Stimulated activated CD4-positive, alpha-beta T cell treated with anti-CD3 and anti-CD28 coated beads, Interleukin-1b, Interleukin-23, amount 100 ng/mL, for 1 hour (primary cell): Measurements from ENCODE around the gene DDX24.

Experiments
- DNase-seq, 2 donors: peaks; one replicate each; pipeline ENCODE4 v3.0.0-alpha.2; 2020; ENCODE audit warnings: low read depth in 2 of 2

The DDX24 gene

DNA sequence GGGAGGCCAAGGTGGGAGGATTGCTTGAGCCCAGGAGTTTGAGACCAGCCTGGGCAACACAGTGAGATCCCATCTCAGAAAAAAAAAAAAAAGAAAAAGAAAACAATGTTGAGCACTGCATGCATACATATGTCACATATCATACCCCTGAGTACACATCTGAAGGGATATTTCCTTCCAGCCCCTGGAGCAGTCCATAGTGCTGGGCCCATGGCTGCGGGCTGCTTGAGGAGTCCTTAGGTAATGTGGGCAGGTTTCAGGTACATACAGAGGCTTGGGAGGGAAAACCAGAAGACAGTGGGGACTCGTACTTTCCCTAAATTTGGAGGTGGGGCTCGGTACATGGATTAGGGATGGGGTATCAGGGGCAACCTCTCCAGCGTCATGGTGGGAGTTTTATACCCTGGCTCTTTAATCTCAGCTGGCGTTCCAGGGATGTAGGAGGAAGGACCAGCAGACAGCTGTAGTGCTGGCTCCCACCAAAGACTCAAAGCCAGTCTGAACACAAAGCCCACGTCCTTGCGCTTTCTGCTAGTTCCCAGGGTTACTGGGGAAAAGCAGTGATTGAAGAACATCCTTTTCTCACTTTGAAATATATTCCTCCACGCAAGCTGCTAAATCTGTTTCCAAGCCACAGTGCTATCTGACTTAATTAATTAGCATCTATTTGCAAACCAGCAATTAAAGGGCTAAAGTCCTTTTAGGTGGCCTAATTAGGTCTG, 49.7 kb downstream of the DDX24 start:
- no peak for DNase-seq

DNA sequence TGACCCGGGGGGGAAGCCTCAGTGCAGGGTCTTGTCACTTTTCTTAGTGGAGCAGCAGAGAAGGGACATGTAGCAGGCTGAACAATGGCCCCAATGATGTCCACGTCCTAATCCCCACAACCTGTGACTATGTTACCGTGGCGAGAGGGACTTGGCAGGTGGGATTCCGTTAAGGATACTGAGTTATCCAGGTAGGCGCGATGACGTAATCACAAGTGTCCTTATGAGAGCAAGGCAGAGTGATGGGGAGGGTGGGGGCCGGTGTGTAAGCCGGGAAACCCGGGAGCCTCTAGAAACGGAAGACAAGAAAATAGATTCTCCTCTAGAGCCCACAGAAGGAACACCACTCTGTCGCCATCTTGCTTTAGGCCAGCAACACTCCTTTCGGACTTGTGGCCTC, 50.4 kb downstream of the DDX24 start:
- DNase-seq = no peak

DNA sequence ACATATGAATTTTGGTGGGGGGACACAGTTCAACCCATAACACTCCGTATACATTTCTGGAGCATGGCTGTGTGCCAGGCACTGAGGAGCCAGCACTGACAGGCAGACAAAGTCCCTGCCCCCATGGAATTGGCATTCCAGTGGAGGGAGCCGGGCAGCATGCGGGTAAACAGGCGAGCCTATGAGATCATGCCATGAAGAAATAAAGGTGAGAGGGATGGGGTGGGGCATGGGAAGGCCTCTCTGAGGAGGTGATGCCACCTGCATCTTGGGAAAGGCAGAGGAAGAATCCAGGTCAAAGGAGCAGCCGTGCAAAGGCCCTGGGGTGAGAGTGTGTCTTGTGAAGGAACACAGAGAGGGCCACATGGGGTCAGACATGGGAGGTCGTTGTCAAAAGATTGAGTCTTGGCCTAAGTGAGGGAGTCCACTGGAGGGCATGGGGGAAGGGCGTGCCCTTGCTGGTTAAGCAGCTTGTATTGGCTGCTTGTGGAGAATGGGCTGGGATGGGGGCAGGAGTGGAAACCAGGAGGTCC, 51.3 kb downstream of the DDX24 start:
- no peak for DNase-seq

DNA sequence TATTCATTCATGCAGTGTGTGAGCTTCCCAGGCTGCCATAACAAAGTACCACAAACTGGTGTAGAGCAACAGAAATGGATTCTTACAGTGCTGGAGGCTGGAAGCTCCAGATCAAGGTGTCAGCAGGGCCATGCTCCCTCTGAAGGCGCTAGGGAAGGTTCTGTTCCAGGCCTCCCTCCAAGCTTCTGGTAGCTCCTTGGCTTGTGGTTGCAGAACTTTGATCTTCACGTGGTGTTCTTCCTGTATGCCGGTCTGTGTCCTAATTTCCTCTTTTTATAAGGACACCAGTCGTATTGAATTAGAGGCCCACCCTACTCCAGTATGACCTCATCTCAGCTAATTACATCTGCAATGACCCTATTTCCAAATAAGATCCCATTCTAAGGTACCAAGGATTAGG, 51.7 kb downstream of the DDX24 start:
- DNase-seq = no peak

DNA sequence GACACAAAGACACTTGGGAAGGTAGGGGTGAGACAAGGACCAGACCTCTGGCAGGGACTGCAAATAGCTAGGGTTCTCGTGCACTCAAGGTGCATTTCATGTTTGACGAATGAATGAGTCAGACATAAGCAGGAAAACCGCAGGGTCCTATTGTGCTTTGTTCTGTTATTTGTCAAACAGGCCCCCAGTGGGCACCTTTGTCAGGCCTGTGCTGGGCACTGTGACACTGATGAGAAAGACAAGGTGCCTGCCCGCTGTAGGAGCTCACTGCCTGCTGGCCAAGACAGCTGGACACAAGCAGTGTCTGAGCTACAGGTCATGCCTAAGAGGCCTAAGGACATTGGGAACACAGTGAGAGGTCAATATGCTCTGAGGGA, 52.6 kb downstream of the DDX24 start:
- no peak for DNase-seq

DNA sequence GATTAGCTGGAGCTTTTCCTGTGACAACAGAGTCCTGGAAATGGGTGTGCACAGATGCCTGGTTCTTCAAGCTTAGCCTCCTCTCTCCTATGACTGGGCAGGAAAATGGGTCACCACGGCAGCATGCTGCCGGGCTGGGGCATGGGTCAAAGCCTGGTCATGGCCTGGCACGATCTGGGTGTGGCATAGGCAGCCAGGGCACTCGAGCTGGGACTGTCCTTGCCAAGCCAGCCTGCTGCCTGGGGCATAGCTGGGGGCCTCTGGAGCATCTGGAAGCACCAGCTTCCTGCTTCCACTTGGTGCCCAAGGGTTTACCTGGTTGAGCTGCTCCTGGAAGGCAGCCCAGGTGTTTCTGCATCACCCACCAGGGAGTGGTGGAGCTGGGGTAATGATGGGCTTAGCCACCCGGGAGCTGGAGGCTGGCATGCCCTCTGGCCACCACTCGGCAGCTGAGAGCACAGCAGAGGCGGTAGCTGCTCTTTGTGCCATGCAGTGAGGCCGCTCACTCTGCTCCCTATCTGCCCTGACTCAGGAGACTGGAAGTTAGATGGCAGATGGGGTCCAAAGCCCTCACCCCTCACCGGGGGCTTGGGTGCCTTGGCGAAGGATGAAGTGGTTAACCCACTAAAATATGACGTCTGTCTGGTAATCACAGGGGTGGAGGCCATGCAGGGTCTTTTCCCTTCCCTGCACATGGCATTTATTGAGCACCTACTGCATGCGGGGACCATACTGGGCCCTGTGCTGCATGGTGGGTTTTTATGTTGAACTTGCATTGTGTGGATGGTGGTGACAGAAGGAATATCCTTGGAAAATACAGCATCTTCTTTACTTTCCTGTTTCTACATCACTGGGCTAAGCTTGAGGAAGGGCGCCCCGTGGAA, 53.2 kb downstream of the DDX24 start:
- no peak for DNase-seq

DNA sequence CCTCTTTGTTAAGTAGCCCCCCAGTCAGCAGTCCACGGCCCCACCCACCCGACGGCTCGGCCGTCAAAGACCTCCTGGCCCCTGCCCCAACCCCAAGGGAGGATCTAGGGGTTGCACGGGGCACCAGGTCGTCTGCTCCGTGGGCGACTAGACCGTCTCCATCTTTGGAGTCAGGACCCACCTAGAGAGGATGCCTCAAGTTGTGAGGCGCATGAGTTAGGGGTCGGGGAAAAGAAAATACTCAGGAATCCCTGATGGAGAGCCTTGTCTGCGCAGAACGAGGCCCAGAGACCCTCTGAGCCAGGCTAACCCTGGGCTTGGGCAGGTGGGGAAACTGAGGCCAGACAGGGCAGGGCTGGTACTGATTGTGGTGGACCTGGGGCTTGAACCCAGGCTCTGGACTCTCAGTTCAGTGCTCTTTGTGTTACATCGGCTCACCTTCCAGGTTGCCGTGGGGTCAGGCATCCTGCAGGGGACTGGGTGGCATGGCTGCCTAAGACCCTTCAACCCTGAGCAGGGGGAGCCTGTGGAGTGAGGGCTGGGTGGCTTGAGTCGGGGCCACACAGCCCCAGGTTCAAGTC, 54.0 kb downstream of the DDX24 start:
- DNase-seq = no peak

DNA sequence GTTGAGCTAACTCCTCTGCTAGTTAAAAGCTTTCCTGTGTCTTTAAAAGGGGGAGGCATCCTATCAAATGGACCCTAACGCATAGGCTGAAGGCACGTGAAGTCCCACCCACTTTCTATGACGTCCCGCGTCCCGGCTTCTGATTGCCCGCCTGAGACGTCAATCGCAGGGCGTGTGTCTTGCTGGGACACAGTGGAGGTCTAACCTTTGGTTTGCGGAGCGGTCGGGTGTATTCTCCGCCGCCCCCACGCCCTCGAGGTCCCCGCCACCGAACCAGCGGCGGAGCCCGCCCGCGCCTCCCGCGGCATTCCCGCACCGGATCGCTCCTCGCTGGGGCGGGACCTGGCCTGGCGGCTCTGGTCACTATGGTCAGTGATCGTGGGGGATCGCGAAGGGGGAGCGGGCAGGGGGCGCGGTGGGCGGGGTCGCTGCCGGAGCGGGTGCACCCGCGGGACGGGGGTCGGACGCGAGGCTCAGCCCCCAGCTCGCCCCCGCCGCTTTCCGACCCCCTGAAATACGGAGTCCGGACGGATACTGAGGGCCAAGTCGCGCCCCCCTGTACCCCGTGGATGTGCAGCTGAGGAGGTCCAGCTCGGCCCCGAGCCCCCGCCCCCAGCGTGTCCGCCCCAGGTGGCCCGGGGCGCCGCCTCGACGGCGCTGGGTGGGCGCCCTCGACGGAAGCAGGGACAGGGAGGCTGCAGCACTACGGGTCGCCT, 54.7 kb downstream of the DDX24 start, which contains the start of gene OTUB2:
Gene OTUB2 (plus strand): TSS at position 168 of the 716 bp plus-strand sequence. CDS start 198 bp downstream, at position 366.
- DNase-seq = peak; percentile 87 to 93

DNA sequence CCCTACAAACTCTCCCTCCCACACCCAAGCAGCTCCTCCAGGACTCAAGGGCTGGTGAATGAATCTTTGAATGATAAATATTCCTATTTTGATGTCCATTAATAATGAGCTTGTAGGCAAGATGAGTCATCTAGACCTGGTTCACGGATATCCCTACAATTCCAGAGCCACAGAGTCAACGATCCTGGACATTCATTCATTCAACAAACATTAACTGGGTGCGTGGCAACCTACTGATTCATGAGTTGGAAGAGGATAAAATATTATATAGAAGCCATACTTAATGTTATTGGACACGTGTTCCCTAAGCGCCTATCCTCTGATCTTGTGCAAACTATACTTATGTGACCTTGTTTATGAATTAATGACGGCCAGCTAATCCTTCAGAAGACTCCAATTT, 55.3 kb downstream of the DDX24 start:
- DNase-seq = no peak

DNA sequence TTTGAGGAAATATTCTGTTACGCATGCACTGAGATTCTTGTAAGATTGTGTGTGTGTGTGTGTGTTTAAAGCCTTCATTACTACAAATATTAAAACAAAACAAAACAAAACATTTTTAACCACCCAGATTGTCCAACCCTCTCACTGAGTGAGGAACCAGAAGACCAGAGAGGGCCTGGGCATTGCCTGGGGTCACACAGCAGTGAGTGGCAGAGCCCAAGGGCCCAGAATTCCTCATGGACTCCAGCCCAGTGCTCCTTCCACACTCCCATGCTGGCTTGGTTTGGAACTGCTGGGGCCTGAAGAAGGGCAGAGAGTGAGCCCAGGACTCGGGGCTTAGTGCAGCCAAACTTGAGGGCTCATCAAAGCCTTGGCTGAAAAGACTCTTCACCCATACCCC, 56.5 kb downstream of the DDX24 start:
- DNase-seq = no peak

DNA sequence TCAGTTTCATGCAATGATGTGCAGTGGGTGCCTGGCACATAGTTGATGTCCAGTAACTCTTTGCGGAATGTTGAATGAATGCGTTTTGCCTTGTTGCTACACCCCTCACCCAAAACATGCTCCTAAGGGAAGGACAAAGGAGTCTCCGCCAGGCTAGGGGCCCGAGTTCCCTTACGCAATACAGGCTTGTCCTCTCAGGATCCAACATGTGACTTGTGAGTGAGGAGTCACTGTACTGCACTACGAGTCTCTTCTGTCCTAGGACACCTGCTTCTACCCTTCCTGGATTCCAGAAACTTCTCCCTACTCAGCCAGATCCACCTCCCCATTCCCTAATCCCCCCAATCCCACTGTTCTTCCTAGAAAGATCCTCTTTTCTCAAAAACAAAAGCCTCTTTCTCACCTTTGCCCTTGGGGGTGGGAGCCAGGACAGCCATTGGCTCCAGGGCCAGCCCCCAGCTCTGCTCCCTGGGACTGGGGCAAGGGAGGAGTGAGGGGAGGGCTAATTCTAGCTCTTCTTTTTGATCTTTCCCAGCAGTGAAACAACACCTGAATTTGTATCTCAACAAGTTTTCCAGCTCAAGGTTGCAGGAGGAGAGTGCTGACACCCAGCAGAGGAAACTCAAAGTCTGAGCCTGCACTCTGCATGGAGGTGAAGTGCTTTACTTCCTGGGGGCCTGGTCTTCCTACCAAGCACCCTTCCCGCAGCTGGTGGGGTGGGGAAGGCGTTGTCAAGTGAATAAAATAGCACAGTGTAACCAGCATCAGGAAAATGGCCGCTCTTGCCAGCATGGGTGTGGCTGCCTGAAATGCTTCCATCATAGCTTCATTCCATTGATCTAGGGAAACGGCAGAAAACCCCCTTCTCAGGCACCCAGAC, 58.2 kb downstream of the DDX24 start:
- no peak for DNase-seq

DNA sequence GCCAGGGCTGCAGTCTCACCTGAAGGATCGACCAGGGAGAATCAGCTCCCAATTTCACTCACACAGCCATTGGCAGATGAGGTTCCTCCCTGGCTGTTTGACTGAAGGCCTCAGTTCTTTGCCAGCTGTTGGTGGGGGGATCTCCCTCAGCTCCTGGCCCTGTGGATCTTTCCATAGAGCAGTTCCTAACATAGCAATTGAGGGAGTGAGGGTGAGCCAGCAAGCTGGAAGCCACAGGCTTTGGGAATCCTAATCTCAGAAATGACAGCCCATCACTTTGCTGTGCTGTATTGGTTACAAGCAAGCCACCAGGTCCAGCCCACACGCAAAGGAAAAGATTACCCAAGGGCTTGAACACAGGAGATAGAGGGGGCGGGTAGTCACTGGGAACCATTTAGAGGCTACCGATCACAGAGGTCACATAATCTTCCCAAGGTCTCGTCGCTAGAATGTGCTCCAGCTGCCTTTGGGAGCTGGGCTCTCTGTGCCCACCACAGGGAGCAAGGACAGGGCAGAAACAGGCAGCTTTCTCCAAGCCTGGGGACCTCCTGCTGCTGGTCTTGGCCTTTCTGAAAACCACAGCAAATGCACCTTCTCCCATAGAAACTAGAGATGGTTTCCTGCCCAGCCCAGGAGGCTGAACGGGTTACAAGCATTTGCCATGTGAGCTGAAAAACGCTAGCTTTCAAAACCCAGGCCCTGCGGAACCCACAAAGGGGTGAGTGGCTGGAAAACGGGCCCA, 59.4 kb downstream of the DDX24 start:
- no peak for DNase-seq

DNA sequence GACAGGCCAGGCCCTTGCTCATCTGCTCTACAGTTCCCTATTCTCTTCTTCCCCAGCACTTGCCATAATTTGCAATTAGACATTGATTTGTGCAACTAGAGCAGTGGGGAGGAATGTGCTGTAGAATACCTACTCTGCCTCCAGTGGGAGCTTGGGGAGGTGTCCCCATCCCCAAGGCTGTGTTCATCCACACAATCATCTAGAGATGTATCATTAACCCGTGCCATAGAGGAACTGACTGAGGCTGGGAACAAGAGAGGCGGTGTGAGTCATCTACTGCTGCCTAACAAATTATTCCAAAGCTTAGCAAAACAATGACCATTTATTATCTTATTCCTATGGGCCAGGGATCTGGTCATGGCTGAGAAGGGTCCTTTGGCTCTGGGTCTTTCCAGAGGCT, 60.0 kb downstream of the DDX24 start:
- no peak for DNase-seq

DNA sequence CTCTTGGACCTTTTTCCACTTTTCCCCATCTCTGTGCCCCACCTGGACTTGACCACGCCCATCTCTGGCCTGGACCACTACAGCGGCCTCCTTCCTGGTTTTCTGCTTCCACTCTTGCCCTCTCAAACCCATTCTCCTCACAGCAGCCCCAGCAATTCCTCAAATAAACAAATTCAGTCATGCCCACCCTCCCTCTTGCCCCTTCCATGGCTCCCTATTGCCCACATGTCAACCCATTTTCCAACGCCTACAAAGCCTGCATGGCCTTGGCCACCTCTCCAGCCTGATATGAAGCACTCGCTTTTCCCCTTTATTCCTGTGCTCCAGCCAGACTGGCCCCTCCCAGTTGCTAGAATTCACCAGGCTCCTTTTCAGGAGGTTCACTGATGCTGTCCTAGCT, 60.7 kb downstream of the DDX24 start:
- no peak for DNase-seq

DNA sequence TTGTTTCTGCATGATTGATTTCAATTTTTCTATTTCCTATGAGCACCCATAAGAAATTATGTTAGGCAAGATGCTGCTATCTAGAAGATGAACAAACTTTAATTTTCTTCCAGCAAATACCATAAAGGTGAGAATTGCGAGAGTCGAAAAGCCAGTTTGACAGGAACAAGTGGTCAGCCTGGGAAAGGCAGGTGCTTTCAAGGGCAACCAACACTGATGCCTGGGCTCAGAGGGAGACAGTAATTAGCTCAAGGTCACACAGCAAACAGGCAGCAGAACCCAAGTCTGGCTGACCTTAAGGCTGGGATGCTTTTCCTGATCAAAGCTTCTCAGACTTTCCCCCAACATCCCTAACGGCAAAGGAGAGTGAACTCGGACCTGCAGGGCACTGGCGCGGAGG, 61.7 kb downstream of the DDX24 start:
- DNase-seq = no peak

DNA sequence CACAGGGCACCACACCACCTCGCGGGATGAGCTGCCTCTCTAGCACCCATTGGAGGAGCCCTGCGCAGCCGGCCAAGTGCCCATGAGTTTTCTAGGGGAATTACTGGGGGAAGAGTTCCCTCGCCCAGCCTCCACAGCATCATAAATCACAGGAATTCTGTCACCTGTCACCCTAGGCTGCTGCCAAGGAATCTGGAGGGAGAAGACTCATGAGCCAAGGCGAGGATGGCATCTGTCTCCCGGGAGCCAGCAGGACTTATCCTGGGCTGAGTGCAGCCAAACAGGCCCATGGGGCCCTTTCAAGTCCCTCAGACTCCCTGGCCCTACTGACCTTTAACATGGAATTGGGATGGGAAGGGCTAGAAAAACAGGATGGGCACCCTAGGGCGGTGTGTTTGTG, 62.7 kb downstream of the DDX24 start:
- DNase-seq = no peak

DNA sequence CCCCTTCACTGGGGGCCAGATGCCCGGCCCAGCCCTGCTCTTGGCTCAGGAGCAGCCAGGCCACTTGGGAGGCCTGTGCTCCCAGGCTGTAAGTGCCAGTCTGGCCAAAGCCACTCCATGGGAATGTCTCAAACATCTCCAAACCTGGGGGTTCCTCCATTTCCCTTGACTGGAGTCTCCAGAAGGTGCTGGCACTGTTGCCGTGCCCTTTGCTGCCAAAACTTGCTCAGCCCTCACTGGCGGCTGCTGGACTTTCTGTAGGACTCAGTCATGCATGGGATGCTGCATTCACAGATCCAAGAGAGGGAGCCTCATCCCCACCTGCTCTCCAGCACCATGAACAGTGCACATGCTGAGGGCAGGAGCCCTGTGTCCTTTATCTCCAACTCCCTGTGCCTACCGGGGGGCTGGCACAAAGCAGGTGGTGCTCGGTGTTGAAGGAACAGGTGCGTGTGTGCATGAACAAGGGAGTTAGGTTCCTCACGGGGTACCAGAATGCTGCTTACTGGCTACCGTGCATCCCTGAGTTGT, 64.5 kb downstream of the DDX24 start:
- no peak for DNase-seq

DNA sequence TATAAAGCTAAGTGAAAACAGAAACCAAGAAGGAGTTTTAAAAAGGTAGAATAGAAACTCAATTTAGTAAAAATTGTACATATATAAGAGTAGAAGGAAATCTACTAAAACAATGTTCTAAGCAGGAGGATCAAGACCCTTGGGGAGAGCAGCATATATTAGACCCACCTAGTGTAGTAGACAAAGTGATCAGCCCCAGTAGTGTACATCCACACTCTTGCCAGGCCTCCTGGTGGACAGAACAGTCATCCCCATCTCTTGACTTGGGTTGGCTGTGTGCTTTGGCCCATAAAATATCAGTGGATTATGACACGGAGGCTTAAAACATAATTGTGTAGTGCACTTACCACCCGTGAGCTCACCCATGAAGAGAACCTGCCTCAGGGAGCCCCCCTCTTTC, 65.8 kb downstream of the DDX24 start:
- DNase-seq = no peak

DNA sequence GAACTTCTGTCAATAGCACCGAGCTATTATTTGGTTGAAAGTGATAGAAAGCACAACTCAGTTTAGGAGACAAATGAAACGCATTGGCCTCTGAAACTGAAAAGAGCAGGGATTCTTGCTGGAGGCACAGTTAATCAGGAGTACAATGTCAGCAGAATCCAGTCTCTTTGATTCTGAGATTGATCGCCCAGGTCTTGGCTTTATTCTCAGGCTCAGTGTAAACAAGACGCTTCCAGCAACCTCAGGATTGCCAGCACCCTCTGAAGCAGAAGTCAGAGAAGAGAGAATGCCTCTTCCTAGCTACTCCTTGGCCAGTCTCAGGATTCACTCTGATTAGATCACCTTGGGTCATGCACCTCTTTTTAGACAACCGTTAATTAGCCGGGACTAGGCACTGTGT, 66.6 kb downstream of the DDX24 start:
- no peak for DNase-seq

DNA sequence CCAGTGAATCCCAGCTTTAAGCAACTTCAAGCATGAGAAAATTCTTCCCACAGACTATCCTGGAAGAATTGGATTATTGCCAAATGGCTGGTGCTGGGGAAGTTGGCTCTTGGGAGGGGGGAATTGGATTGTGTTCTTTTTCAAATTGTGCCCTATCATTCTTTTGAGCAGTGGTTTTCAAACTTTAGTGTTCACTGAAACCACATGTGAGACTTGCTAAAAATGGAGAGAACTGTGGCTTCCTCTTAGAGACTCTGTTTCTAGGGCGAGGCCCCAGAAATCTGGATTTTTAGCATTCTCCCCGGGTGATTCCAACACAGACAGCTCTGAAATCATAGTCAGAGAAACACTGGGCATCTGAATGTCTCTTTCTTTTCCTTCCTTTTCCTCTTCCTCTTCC, 69.2 kb downstream of the DDX24 start:
- DNase-seq = no peak
